Measurements from ENCODE around the gene FIS1.
"Not testable (repeated sequence)": the region's sequence is repeated elsewhere in the genome, so short reads cannot be mapped to it uniquely, and the experiment has no call there.

FIS1 gene

DNA sequence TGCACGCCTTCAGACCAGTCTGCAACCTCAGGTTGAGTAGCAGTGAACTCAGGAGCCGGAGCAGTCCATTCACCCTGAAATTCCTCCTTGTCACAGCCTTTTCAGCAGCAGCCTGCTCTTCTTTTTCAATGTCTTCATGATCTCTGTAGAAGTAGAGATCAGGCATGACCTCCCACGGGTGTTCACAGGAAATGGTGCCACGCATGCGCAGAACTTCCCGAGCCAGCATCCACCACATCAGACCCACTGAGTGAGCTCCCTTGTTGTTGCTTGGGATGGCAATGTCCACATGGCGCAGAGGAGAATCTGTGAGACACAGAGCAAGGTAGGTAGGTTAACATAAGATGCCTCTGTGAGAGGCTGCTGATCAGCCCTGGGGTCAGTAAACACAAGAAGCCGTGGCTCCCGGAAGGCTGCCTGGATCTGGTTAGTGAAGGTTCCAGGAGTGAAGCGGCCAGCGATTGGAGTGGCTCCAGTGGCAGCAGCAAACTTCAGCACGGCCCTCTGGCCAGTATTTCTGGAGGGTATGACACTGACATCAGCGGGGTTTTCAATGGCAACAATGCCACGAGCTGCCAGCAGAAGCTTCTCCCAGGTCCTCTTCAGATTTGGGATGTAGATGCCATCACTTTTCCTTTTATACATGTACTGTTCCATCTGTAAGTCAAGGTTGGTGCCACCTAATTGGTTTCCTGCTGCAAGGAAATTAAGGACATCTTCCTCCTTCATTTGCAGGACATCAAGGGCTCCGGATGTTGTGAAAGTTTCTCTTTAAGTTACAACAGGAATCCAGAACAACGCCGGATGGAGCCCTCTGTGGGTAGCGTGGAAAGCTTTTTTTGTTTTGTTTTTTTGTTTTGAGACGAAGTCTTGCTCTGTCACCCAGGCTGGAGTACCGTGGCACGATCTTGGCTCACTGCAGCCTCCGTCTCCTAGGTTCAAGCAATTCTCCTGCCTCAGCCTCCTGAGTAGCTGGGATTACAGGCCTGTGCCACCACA, 40.8 kb downstream of the FIS1 start:
- DNase-seq (ENCODE audit: low read depth), result not testable (repeated sequence)

DNA sequence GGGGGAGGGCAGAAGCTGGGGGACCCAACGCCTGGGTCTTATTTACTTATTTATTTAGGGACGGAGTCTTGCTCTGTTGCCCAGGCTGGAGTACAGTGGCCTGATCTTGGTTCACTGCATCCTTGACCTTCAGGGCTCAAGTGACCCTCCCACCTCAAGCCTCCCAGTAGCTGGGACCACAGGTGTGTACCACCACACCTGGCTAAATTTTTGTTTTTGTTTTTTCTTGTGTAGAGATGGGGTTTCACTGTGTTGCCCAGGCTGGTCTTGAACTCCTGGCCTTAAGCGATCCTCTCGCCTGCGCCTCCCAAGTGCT, 42.3 kb downstream of the FIS1 start:
- DNase-seq (ENCODE audit: low read depth), result no peak

DNA sequence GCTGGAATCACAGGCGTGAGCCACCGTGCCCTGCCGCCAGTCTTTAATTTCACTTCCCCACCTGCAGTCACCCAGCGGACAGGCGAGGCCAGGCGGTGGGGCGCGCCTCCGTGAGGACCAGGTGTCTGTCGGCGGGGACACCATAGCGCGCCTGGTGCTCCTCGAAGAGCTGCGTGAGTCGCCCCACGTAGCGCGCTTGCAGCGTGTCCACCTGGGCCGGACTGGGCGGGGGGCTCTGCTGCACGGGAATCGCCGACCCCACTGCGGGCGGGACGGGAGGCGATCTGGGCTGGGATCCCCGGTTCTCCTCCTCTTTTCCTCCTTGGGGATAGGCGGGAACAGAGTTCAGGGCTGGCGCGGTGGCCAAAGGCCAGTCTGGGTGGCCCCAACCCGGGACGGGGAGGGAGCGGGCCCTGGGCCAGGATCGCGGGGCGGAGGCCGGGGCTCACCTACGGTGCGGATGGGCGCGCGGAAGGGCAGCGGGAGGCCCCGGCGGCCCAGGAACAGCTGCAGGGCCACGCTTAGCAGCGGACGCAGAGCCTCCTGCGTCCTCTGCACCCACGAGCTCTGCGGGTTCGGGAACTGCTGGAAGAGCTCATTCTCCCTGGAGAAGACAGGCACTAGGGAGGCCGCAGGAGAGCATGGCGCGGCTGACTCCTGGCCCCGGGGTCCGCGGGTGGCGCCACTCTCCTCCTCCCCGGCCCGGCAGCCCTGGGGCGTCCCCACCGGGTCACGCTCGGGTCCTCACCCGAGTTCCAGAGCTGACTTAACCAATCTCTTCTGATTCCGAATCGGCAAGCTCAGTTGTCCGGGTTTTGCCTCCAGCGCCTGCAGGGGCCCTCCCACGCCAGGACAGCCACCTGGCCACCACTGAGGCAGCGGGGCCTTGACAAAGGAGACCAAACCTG, 42.9 kb downstream of the FIS1 start:
- DNase-seq (ENCODE audit: low read depth), result no peak

DNA sequence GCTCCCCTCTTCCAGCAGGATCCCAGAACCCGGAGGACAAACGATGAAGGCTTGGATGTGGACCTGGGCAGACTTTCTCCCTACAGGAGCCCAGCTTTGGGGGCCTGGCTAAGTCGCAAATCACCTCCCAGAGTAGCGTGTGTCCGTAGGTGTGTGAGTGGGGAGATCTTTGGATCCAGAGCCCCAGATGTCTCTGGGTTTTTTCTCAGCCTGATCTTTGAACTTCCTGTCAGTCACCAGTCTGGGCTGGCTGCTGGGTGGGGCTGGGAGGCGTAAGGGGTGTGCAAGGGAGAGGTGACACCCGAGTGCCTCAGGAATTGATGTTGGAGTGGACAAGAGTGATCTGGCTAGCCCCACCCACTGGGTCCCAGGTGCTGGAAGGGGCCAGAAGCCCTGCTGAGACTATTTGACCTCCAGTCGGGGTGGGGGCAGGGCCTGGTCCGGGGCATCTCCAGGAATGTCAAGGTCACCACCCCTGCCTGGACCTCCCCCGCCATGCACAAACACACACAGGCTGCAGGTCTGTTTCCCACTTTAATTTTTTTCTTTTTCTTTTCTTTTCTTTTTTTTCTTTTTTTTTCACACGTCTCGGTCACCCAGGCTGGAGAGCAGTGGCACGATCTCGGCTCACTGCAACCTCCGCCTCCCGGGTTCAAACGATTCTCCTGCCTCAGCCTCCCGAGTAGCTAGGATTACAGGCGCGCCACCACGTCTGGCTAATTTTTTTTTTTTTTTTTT, 43.9 kb downstream of the FIS1 start, which contains the start of gene MOGAT3:
MOGAT3 (minus strand) TSS at position 175 of the 738 bp plus-strand sequence. CDS start 182 bp downstream, outside the sequence.
- DNase-seq (ENCODE audit: low read depth), result no peak

DNA sequence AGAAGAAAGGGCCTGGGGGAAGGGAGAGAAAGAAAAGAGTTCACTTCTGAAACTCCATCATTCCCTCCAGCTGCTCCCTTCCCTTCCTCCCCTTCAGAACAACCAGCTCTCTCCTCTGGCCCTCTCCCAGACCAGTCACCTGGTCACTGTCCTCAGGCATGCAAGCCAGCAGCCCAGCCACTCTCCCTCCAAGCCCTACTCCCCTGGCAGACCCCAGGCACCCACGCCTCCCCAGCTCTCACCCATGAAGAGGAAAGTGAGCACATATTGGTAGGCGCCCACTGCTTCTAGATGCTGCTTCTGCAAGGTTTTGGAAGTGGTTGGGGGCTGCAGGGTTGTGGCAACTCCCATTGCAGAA, 44.4 kb downstream of the FIS1 start:
- no peak for DNase-seq (ENCODE audit: low read depth)

DNA sequence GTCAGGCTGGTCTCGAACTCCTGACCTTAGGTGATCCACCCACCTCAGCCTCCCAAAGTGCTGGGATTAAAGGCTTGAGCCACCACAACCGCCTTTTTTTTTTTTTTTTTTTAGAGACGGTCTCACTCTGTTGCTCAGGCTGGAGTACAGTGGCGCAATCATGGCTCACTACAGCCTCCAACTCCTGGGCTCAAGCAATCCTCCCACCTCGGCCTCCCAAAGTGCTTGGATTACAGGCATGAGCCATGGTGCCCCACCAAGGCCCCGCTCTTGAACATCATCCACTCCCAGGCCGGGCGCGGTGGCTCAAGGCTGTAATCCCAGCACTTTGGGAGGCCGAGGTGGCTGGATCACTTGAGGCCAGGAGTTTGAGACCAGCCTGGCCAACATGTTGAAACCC, 45.4 kb downstream of the FIS1 start:
- DNase-seq (ENCODE audit: low read depth), result not testable (repeated sequence)

DNA sequence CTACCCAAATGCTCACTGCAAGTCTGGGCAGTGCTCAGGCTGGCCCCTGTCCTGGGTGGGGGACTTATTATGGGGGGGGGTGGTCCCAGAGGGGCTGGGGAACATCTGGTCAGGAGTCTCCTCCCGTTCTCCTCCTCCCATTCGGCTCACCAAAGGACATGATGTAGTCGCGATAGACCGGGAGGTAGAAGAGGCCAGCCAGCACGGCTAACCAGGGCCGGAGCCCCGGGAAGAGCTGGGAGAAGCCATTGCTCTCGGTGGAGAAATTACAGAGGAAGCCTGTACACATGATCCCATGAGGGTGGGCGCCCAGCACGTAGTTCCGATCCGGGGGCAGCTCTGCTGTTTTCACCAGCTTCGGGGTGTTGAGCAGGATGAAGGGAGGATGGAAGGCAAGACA, 46.4 kb downstream of the FIS1 start:
- DNase-seq (ENCODE audit: low read depth), result no peak

DNA sequence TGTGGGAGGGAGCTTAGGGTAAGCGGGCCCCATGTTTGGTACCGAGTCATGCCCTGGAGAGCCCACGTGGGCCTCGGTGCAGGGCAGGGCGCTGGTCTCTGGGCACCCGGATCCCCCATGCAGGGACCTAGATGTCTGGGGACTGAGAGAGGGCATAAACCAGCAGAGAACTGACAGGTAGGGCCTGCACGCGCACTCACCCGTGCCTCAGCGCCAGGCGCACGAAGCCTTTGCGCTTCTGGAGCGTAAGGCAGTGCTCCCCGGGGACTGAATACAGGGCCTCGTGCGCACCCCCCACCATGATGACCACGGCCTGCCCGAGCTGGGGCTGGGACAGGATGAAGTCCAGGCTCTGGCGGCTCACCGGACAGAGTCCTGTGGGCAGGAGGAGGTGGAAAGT, 46.9 kb downstream of the FIS1 start:
- no peak for DNase-seq (ENCODE audit: low read depth)

DNA sequence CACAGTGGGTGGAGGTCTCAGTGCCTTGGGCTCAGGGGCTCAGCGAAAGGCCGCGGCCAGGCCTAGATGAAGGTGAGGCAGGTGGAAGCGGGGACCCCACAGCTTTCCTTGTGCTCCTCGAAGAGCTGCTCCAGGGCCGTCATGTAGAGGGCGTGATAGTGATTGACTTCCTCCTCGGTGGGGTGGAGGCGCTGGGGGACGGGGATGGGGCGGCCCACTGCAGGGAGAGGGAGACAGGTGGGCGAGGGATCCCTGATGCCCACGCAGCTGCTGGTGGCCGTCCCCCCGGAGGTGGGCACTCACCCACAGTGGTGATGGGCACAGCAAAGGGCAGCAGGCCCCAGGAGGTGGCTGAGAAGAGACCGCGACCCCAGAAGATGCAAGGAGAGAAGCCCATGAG, 49.0 kb downstream of the FIS1 start:
- DNase-seq (ENCODE audit: low read depth), result no peak

Data from stimulated activated CD8-positive, alpha-beta memory T cell treated with anti-CD3 and anti-CD28 coated beads, Interleukin-7, amount 100 ng/mL, for 24 hours (primary cell).